ENCODE data around the gene SLC44A3. TPM values are rescaled to one million over a fixed set of nuclear protein-coding genes. Genes with fewer than 3 reads are reported as not detected.

Gene SLC44A3
- total and polyA plus RNA-seq, 10 donors: 0.28 to 4.0 (median 0.95) TPM

GRCh38 chr1:94925004-94925403 lies 104.8 kb downstream of the SLC44A3 start:
- no peak for DNase-seq
- Histone ChIP-seq H3K9me3 (no peaks in the 10 kb centered on the region), H3K27me3 (replicated peaks in 1 of 7) (peaks cover 0 to 50% (median 16%) of the 10 kb centered on the region in 7 donors), H3K27ac (peak overlapping the region in 7 of 8 donors; percentile 92 to 95 (median 94)), H3K4me3 (peak overlapping the region; percentile 59 to 76 (median 60)), H3K36me3 (no peaks in the 10 kb centered on the region), H3K4me1 (peaks cover 8 to 95% (median 58%) of the 10 kb centered on the region in 6 donors)
- TF ChIP-seq CTCF (IDR thresholded peaks at IDR 0.05 in 8 of 11, conservative IDR thresholded peaks at IDR 0.05 in 3 of 11) (no peak), POLR2AphosphoS5 (IDR thresholded peaks at IDR 0.05) (no peak), POLR2A (IDR thresholded peaks at IDR 0.05) (no peak)
- intact Hi-C loops (cut with DNase I; ENCODE audit: low total_unique reads): no loop called here
- WGBS, 5 donors: 12 to 26% (median 16%) methylated on average over 2 of the region's 2 CpGs

GRCh38 chr1:94925561-94926125 lies 105.5 kb downstream of the SLC44A3 start:
- Histone ChIP-seq H3K9me3 (no peaks in the 10 kb centered on the region), H3K27me3 (replicated peaks in 1 of 7) (peaks cover 0 to 50% (median 16%) of the 10 kb centered on the region in 7 donors), H3K27ac (peak overlapping the region; percentile 86 to 95 (median 94)), H3K4me1 (peaks cover 8 to 89% (median 52%) of the 10 kb centered on the region in 6 donors), H3K4me3 (peak overlapping the region; percentile 59 to 76 (median 60)), H3K36me3 (no peaks in the 10 kb centered on the region)
- TF ChIP-seq POLR2AphosphoS5 (IDR thresholded peaks at IDR 0.05) (peak in 2 of 3 donors; percentile 58 to 64), CTCF (IDR thresholded peaks at IDR 0.05 in 8 of 11, conservative IDR thresholded peaks at IDR 0.05 in 3 of 11) (no peak)
- WGBS, 5 donors: 4 to 9% (median 5%) methylated on average over 23 of the region's 23 CpGs
- no peak for DNase-seq
- intact Hi-C loops (cut with DNase I; ENCODE audit: low total_unique reads): no loop called here

GRCh38 chr1:94926126-94926914 lies 106.2 kb downstream of the SLC44A3 start:
- 1 to 2% (median 1%) methylated on average over 16 to 78 of the region's 78 CpGs for WGBS, 5 donors
- DNase-seq: peak; percentile 83
- Histone ChIP-seq H3K27me3 (replicated peaks in 1 of 7) (peaks cover 0 to 50% (median 16%) of the 10 kb centered on the region in 7 donors), H3K9me3 (no peaks in the 10 kb centered on the region), H3K36me3 (no peaks in the 10 kb centered on the region), H3K27ac (peak overlapping the region; percentile 86 to 95 (median 94)), H3K4me3 (peak overlapping the region; percentile 59 to 76 (median 60)), H3K4me1 (peaks cover 8 to 84% (median 52%) of the 10 kb centered on the region in 6 donors)
- intact Hi-C loops (cut with DNase I; ENCODE audit: low total_unique reads): no loop called here
- TF ChIP-seq CTCF (IDR thresholded peaks at IDR 0.05 in 8 of 11, conservative IDR thresholded peaks at IDR 0.05 in 3 of 11) (peak in 8 of 11 experiments; percentile 8 to 48 (median 39)), POLR2AphosphoS5 (IDR thresholded peaks at IDR 0.05) (no peak)

- DNase-seq: peak; percentile 93
- no peaks in the 10 kb centered on the region for H3K9me3 ChIP-seq
- H3K4me1 ChIP-seq: peaks cover 8 to 78% (median 52%) of the 10 kb centered on the region in 6 donors
- peak within 1 kb of the TSS; percentile 86 to 95 (median 94) for H3K27ac ChIP-seq
- WGBS, 5 donors: 0 to 1% (median 1%) methylated on average over 17 to 57 of the region's 57 CpGs
- peak within 1 kb of the TSS; percentile 59 to 76 (median 60) for H3K4me3 ChIP-seq
- H3K27me3 ChIP-seq (replicated peaks in 1 of 7): peaks cover 0 to 50% (median 16%) of the 10 kb centered on the region in 7 donors
- H3K36me3 ChIP-seq: no peaks in the 10 kb centered on the region
- TF ChIP-seq CTCF (IDR thresholded peaks at IDR 0.05 in 8 of 11, conservative IDR thresholded peaks at IDR 0.05 in 3 of 11) (no peak), POLR2AphosphoS5 (IDR thresholded peaks at IDR 0.05) (peak; percentile 91 to 97 (median 95)), POLR2A (IDR thresholded peaks at IDR 0.05) (peak in 1 of 3 donors; percentile 84)
- intact Hi-C loops (cut with DNase I; ENCODE audit: low total_unique reads): no loop called here
Observed at GRCh38 chr1:94926915-94927404, 106.8 kb downstream of the SLC44A3 start, which contains the start of gene CNN3. Gene CNN3, minus strand, starts transcription at chr1:94927110. Its CDS starts 216 bp downstream, at chr1:94926894.

Measured in spleen (tissue), 11 donors.